Measurements from ENCODE around the gene KRT75.

Gene KRT75

GRCh38 chr12:52391618-52392002 is 42.6 kb downstream of the KRT75 start:
- no peak for DNase-seq (ENCODE audit: low read depth)

- peak; percentile 12 for DNase-seq (ENCODE audit: low read depth)
Observed at GRCh38 chr12:52390739-52391617, 43.2 kb downstream of the KRT75 start.

- no peak for DNase-seq (ENCODE audit: low read depth)
Observed at GRCh38 chr12:52389313-52390207, 44.6 kb downstream of the KRT75 start.

GRCh38 chr12:52387859-52388258 is 46.3 kb downstream of the KRT75 start:
- no peak for DNase-seq (ENCODE audit: low read depth)

DNA sequence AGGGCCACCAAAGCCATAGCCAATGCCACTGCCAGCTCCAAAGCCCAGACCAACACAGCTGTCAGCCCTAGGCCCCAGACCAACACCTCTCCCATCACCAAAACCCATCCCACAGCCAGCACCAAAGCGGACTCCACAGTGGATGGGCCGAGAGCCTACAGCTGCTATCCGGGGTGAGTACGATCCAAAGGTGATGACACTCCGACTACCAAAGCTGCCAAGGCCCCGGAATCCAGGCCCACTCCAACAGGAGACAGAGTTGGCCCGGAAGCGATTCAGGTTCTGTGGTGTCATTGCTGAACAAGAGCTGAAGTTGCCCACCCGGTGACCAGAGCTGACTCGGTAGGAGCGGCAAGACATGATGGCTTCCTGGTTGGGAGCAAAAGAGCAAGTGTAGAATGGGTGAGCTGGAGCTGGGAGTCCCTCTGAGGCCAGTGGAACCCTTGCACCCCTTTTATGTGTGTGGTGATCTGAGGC is 48.9 kb downstream of the KRT75 start, which contains the start of gene KRT84:
KRT84 (minus strand) TSS at position 427 of the 477 bp plus-strand sequence; CDS start at position 360, 67 bp downstream.
- no peak for DNase-seq (ENCODE audit: low read depth)

- DNase-seq (ENCODE audit: low read depth), result no peak
Observed at GRCh38 chr12:52383331-52383730, 50.8 kb downstream of the KRT75 start.

DNA sequence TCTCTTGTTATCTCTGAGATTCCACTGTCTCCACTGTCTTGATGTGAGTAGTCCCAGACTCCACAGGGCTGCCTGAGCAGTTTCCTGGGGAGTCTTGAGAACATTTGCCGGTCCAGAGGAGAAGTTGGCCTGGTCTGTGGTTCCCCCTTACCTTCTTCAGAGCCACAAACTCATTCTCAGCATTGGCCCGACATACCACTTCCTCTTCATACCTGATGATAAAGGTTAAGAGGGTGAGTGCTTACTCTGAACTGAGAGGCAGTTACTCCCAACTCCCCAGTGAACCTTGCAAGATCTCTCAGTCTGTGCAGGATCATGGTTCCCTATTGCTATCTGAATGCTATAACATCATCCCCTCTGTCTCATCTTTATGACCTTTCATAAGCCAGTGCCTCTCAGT is 51.3 kb downstream of the KRT75 start:
- DNase-seq (ENCODE audit: low read depth), result no peak

- no peak for DNase-seq (ENCODE audit: low read depth)
Observed at GRCh38 chr12:52381206-52381605, 53.0 kb downstream of the KRT75 start.

DNA sequence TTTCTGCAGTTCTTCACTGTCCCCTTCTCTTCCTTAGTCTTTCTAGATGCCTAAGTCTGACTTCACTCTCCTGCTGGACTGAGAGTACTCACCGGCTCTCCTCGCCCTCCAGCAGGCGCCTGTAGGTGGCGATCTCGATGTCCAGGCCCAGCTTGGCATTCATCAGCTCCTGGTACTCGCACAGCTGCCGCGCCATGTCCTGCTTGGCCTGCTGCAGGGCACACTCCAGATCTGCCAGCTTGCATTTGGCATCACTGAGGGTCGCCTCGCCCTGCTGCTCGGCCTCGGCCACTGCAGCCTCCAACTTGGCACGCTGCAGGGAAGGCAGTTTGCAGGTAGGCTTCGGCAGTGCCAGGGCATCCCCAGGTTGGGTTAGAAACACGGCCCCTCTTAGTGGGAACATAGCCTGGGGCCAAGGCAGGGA is 53.9 kb downstream of the KRT75 start:
- DNase-seq (ENCODE audit: low read depth), result no peak

DNA sequence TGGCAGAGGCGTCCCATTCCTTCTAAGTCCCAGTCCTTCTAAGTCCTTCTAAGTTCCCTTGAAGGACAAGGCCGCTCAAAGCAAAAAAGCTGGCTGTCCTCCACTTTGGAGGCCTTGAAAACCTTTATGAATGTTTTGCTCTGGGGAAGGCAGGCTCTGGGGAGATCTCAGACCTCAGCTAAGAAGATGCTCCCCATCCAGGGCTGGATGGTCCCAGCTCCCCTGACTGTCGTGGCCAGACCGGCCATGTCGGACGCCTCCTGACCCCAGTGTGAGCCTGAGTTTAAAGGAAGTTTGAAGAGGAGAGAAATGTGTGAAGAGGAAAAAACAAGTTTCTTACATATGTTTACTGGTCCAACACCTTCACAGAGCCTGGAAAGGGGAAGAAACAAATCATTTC is 54.6 kb downstream of the KRT75 start:
- DNase-seq (ENCODE audit: low read depth), result no peak

DNA sequence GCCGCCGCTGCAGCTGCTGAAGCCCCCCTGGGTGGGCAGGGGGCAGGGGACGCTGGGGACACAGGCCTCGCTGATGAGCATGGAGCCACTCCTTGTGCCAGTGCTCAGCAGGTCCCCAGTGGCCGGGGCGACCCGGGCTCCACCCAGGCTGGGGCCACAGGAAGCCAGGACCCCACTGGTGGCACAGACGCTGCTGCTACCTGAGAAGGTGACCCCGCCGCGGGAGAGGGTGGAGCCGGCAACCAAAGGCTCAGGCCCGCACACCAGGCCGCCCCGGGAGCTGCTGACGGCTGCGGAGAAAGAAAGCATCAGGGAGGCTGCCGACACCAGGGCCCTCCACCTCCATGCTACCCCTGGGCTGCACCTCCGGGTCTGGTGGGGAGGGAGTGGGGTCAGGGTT is 56.1 kb downstream of the KRT75 start:
- DNase-seq (ENCODE audit: low read depth), result no peak

- DNase-seq (ENCODE audit: low read depth), result no peak
Observed at GRCh38 chr12:52377266-52377665, 56.9 kb downstream of the KRT75 start.
